Measurements from ENCODE around the gene SAG. TPM values are rescaled to one million over a fixed set of nuclear protein-coding genes. Genes with fewer than 3 reads are reported as not detected.

Gene SAG
- total and polyA plus RNA-seq, 7 donors = not detected

DNA sequence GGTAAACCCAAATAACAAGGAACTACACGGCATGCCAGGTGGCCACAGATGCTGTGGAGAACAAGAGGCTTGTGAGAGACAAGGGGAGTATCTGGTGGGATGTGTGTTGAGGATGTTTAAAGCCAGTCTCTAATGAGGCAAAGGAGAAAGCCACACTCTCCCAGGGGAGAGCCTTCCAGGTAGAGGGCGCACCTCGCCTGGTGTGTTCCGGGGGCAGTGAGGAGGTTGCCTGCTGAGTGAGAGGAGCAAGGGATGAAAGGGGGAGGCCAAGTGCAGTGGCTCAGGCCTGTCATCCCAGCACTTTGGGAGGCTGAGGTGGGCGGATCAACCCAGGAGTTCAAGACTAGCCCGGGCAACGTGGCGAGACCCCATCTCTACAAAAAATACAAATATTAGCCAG, 16.2 kb downstream of the SAG start:
- DNase-seq = no peak
- no peaks in the 10 kb centered on the region for H3K9me3 ChIP-seq
- intact Hi-C loops (cut with DNase I) = no loop called here
- H3K36me3 ChIP-seq = no peaks in the 10 kb centered on the region
- no peak overlapping the region for H3K27ac ChIP-seq
- H3K4me1 ChIP-seq = no peaks in the 10 kb centered on the region
- 91 to 92% methylated on average over 8 of the region's 8 CpGs for WGBS, 2 donors
- no peaks in the 10 kb centered on the region for H3K27me3 ChIP-seq
- TF ChIP-seq EP300 (IDR thresholded peaks at IDR 0.05) (no peak), POLR2AphosphoS5 (IDR thresholded peaks at IDR 0.05) (no peak), POLR2A (IDR thresholded peaks at IDR 0.05) (no peak)
- TF ChIP-seq, protein P1, sequence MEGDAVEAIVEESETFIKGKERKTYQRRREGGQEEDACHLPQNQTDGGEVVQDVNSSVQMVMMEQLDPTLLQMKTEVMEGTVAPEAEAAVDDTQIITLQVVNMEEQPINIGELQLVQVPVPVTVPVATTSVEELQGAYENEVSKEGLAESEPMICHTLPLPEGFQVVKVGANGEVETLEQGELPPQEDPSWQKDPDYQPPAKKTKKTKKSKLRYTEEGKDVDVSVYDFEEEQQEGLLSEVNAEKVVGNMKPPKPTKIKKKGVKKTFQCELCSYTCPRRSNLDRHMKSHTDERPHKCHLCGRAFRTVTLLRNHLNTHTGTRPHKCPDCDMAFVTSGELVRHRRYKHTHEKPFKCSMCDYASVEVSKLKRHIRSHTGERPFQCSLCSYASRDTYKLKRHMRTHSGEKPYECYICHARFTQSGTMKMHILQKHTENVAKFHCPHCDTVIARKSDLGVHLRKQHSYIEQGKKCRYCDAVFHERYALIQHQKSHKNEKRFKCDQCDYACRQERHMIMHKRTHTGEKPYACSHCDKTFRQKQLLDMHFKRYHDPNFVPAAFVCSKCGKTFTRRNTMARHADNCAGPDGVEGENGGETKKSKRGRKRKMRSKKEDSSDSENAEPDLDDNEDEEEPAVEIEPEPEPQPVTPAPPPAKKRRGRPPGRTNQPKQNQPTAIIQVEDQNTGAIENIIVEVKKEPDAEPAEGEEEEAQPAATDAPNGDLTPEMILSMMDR (IDR thresholded peaks at IDR 0.05) = no peak
- H3K4me3 ChIP-seq = no peak overlapping the region

DNA sequence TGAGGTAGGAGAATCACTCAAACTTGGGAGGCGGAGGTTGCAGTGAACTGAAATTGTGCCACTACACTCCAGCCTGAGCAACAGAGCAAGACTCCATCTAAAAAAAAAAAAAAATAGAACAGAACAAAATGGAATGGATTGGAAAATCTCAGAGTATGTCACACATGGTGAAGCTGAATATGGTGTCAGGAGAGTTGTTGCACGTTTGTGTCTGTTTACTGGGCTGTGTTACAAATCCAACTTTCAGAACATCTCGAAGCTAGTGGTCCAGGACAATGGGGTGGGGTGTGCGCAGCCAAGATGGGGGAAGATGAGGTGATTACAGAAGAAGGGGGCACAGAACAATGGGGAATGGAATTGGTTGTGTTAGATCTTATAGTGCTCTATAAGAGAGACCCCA, 17.6 kb downstream of the SAG start:
- no peaks in the 10 kb centered on the region for H3K4me1 ChIP-seq
- intact Hi-C loops (cut with DNase I) = no loop called here
- 71 to 74% methylated on average over 4 of the region's 4 CpGs for WGBS, 2 donors
- no peak overlapping the region for H3K27ac ChIP-seq
- TF ChIP-seq POLR2AphosphoS5 (IDR thresholded peaks at IDR 0.05) = no peak
- TF ChIP-seq POLR2A (IDR thresholded peaks at IDR 0.05) = no peak
- TF ChIP-seq, protein P1 (IDR thresholded peaks at IDR 0.05) = no peak
- no peak for TF ChIP-seq EP300 (IDR thresholded peaks at IDR 0.05)
- no peaks in the 10 kb centered on the region for H3K9me3 ChIP-seq
- no peak for DNase-seq
- H3K27me3 ChIP-seq = no peaks in the 10 kb centered on the region
- no peak overlapping the region for H3K4me3 ChIP-seq
- H3K36me3 ChIP-seq = no peaks in the 10 kb centered on the region

DNA sequence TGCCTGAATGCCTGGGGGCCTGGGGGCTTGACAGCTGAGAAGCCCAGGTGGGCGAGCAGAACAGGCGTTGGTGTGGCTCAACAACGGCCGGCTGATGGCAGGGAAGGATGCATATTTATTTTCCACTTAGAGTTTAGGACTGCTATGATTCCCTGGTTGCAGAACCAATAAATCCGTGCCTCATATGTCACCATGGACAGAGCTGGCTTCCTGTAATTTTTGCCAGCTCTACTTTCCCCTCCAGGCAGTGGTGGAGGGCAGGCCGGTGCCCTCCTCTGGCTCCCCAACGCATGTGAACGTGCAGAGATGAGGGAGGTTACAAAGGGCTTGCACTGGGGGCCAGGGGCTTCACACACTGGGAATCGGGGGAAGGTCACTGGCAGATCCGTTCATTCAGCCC, 18.2 kb downstream of the SAG start:
- Histone ChIP-seq H3K27me3 (no peaks in the 10 kb centered on the region), H3K4me1 (no peaks in the 10 kb centered on the region), H3K9me3 (no peaks in the 10 kb centered on the region), H3K4me3 (no peak overlapping the region), H3K36me3 (no peaks in the 10 kb centered on the region), H3K27ac (no peak overlapping the region)
- no peak for DNase-seq
- 71 to 87% methylated on average over 10 of the region's 10 CpGs for WGBS, 2 donors
- TF ChIP-seq EP300 (IDR thresholded peaks at IDR 0.05) (no peak), POLR2A (IDR thresholded peaks at IDR 0.05) (no peak), POLR2AphosphoS5 (IDR thresholded peaks at IDR 0.05) (no peak)
- TF ChIP-seq, protein P1 (IDR thresholded peaks at IDR 0.05) = no peak
- intact Hi-C loops (cut with DNase I) = no loop called here

DNA sequence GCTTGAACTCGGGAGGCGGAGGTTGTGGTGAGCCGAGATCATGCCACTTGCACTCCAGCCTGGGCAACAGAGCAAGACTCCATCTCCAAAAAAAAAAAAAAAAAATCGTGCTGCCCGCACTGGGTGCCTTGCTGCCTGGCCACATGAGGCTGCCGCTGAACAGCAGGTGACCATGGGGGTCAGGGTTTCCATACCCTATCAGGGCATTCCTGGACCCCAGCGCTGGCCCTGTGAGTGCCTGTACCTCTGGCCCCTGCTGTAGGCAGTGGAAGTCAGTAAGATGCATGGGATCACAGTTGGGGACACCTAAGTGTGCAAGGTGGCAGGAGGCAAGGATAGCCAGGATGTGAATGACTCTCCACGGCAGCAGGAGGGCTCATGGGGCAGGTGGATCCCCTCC, 18.9 kb downstream of the SAG start:
- H3K27me3 ChIP-seq = no peaks in the 10 kb centered on the region
- H3K27ac ChIP-seq = no peak overlapping the region
- no peak overlapping the region for H3K4me3 ChIP-seq
- H3K4me1 ChIP-seq = no peaks in the 10 kb centered on the region
- DNase-seq = no peak
- WGBS, 2 donors = 88 to 96% methylated on average over 8 of the region's 8 CpGs
- intact Hi-C loops (cut with DNase I) = no loop called here
- no peak for TF ChIP-seq POLR2A (IDR thresholded peaks at IDR 0.05)
- TF ChIP-seq, protein P1 (IDR thresholded peaks at IDR 0.05) = no peak
- no peak for TF ChIP-seq POLR2AphosphoS5 (IDR thresholded peaks at IDR 0.05)
- no peak for TF ChIP-seq EP300 (IDR thresholded peaks at IDR 0.05)
- H3K9me3 ChIP-seq = no peaks in the 10 kb centered on the region
- H3K36me3 ChIP-seq = no peaks in the 10 kb centered on the region

DNA sequence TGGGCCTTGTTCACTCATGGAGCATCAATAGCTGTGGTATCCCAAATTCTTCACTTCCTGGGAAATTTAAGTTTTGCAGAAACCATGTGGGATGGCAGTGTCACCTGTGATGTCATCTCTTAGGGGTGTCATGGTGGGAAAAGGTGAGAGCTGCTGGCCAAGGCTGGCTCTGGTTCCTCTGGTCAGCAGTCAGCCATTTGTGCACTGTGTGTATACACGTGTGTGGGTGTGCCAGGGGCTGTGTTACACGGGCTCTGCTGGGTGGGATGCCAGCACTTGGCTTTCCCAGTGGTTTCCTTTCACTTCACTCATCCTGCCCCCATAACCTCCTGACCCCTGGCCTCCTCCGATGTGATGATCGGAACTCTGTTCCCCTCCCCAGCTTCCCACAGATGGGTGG, 21.3 kb downstream of the SAG start:
- WGBS, 2 donors = 87 to 92% methylated on average over 4 of the region's 4 CpGs
- DNase-seq = no peak
- H3K4me1 ChIP-seq = no peaks in the 10 kb centered on the region
- H3K27me3 ChIP-seq = no peaks in the 10 kb centered on the region
- TF ChIP-seq POLR2A (IDR thresholded peaks at IDR 0.05) = no peak
- TF ChIP-seq, protein P1 (IDR thresholded peaks at IDR 0.05) = no peak
- no peak for TF ChIP-seq POLR2AphosphoS5 (IDR thresholded peaks at IDR 0.05)
- TF ChIP-seq EP300 (IDR thresholded peaks at IDR 0.05) = no peak
- intact Hi-C loops (cut with DNase I) = no loop called here
- no peaks in the 10 kb centered on the region for H3K36me3 ChIP-seq
- H3K4me3 ChIP-seq = no peak overlapping the region
- no peaks in the 10 kb centered on the region for H3K9me3 ChIP-seq
- no peak overlapping the region for H3K27ac ChIP-seq
